H9 (cell line): ENCODE data around the gene FOXC2. TPM values are rescaled to one million over a fixed set of nuclear protein-coding genes. Genes with fewer than 3 reads are reported as not detected.

Experiments used
- DNase-seq: peaks from one replicate; pipeline ENCODE4 v3.0.0-alpha.2; 2017
- H2AFZ ChIP-seq: one replicate; pipeline ENCODE4 v1.6.1; 2013; ENCODE audit warnings: mild to moderate bottlenecking, low read length, control low read depth, moderate library complexity
- H2AK5ac ChIP-seq: 2 replicates; pipeline ENCODE4 v1.6.1; 2013; ENCODE audit warnings: low read length, control low read depth, mixed read lengths; ENCODE audit not compliant: insufficient read length
- H2BK120ac ChIP-seq: one replicate; pipeline ENCODE4 v1.6.1; 2013; ENCODE audit warnings: low read depth, mild to moderate bottlenecking, low read length, control low read depth, inconsistent platforms; ENCODE audit not compliant: poor library complexity, severe bottlenecking
- H2BK12ac ChIP-seq: 2 replicates; pipeline ENCODE4 v1.6.1; 2013; ENCODE audit warnings: low read length, control low read depth, mixed read lengths, low read depth; ENCODE audit not compliant: insufficient read length
- H2BK15ac ChIP-seq: 2 replicates; pipeline ENCODE4 v1.6.1; 2013; ENCODE audit warnings: low read depth, low read length, control low read depth
- H2BK20ac ChIP-seq: one replicate; pipeline ENCODE4 v1.6.1; 2013; ENCODE audit warnings: low read depth, mild to moderate bottlenecking, low read length, control low read depth, inconsistent platforms; ENCODE audit not compliant: poor library complexity, severe bottlenecking
- H2BK5ac ChIP-seq: 2 replicates; pipeline ENCODE4 v1.6.1; 2013; ENCODE audit warnings: low read length, control low read depth, mixed read lengths; ENCODE audit not compliant: insufficient read length
- H3K14ac ChIP-seq: 2 replicates; pipeline ENCODE4 v1.6.1; 2013; ENCODE audit warnings: low read length, control low read depth; ENCODE audit not compliant: insufficient read depth
- H3K18ac ChIP-seq: 2 replicates; pipeline ENCODE4 v1.6.1; 2013; ENCODE audit warnings: low read depth, mild to moderate bottlenecking, mixed read lengths, low read length, control low read depth; ENCODE audit not compliant: insufficient read length
- H3K23ac ChIP-seq: 2 replicates; pipeline ENCODE4 v1.6.1; 2013; ENCODE audit warnings: low read length, control low read depth, mixed read lengths, low read depth; ENCODE audit not compliant: insufficient read length
- H3K23me2 ChIP-seq: 2 replicates; pipeline ENCODE4 v1.6.1; 2013; ENCODE audit warnings: low read depth, mild to moderate bottlenecking, mixed read lengths, low read length, control low read depth; ENCODE audit not compliant: insufficient read length, poor library complexity, severe bottlenecking
- H3K27ac ChIP-seq: 2 replicates; pipeline ENCODE4 v1.5.1; 2013; ENCODE audit warnings: low read length, control low read depth, mixed read lengths, low read depth; ENCODE audit not compliant: insufficient read length
- H3K27me3 ChIP-seq: 2 replicates; pipeline ENCODE4 v1.6.1; 2013; ENCODE audit warnings: low read length, control low read depth, inconsistent platforms; ENCODE audit not compliant: insufficient read depth
- H3K4ac ChIP-seq: 2 replicates; pipeline ENCODE4 v1.6.1; 2013; ENCODE audit warnings: low read depth, mild to moderate bottlenecking, control low read depth, inconsistent platforms, low read length, moderate library complexity
- H3K4me1 ChIP-seq: 2 replicates; pipeline ENCODE4 v1.6.1; 2013; ENCODE audit warnings: low read length, control low read depth, inconsistent platforms; ENCODE audit not compliant: insufficient read depth
- H3K4me2 ChIP-seq: 2 replicates; pipeline ENCODE4 v1.6.1; 2013; ENCODE audit warnings: low read length, control low read depth, mixed read lengths; ENCODE audit not compliant: insufficient read length, insufficient read depth
- H3K56ac ChIP-seq: 2 replicates; pipeline ENCODE4 v1.6.1; 2013; ENCODE audit warnings: low read depth, mild to moderate bottlenecking, mixed read lengths, low read length, control low read depth; ENCODE audit not compliant: insufficient read length
- H3K79me1 ChIP-seq: 2 replicates; pipeline ENCODE4 v1.6.1; 2013; ENCODE audit warnings: low read depth, mild to moderate bottlenecking, moderate library complexity, low read length, control low read depth, inconsistent platforms; ENCODE audit not compliant: insufficient read depth, poor library complexity, severe bottlenecking
- H3K79me2 ChIP-seq: 2 replicates; pipeline ENCODE4 v1.6.1; 2013; ENCODE audit warnings: low read length, control low read depth, inconsistent platforms; ENCODE audit not compliant: insufficient read depth
- H3K9ac ChIP-seq: 2 replicates; pipeline ENCODE4 v1.6.1; 2013; ENCODE audit warnings: low read length, control low read depth, mixed read lengths; ENCODE audit not compliant: insufficient read length; ENCODE audit errors: extremely low read depth
- H3K9me3 ChIP-seq: one replicate; pipeline ENCODE4 v1.6.1; 2013; ENCODE audit warnings: low read depth, low read length, inconsistent platforms; ENCODE audit not compliant: control insufficient read depth
- H3T11ph ChIP-seq: one replicate; pipeline ENCODE4 v1.6.1; 2013; ENCODE audit warnings: mild to moderate bottlenecking, low read length, control low read depth, inconsistent platforms
- H4K20me1 ChIP-seq: one replicate; pipeline ENCODE4 v1.6.1; 2013; ENCODE audit not compliant: control insufficient read depth, insufficient read length, insufficient read depth
- H4K5ac ChIP-seq: 2 replicates; pipeline ENCODE4 v1.6.1; 2013; ENCODE audit warnings: low read depth, mild to moderate bottlenecking, mixed read lengths, low read length, control low read depth; ENCODE audit not compliant: insufficient read length
- H4K8ac ChIP-seq: replicated peaks from 2 replicates; pipeline ENCODE4 v1.6.1; 2013; ENCODE audit warnings: low read length, control low read depth, mixed read lengths, low read depth; ENCODE audit not compliant: insufficient read length
- H4K91ac ChIP-seq: 2 replicates; pipeline ENCODE4 v1.6.1; 2013; ENCODE audit warnings: low read depth, mild to moderate bottlenecking, moderate library complexity, mixed read lengths, low read length, control low read depth; ENCODE audit not compliant: insufficient read length
- H3K27ac Mint-ChIP-seq, 3 experiments: 2 replicates in 2 of 3; 3 replicates in 1 of 3; pipeline ENCODE4 v1.8.0; 2020 to 2021; ENCODE audit warnings: mixed read lengths in 3 of 3, mild to moderate bottlenecking in 1 of 3, moderate library complexity in 1 of 3
- H3K27me3 Mint-ChIP-seq: 2 replicates; pipeline ENCODE4 v1.8.0; 2021; ENCODE audit warnings: low read depth, mild to moderate bottlenecking, moderate library complexity, mixed read lengths
- H3K36me3 Mint-ChIP-seq, 3 experiments: 2 replicates in 2 of 3; 3 replicates in 1 of 3; pipeline ENCODE4 v1.8.0; 2020 to 2021; ENCODE audit warnings: low read depth in 3 of 3, mixed read lengths in 3 of 3; ENCODE audit not compliant: insufficient read depth in 1 of 3
- H3K4me1 Mint-ChIP-seq, 2 experiments: 2 replicates each; pipeline ENCODE4 v1.8.0; 2020; ENCODE audit warnings: mixed read lengths in 2 of 2
- H3K4me3 Mint-ChIP-seq, 2 experiments: 2 replicates in 1 of 2; 3 replicates in 1 of 2; pipeline ENCODE4 v1.8.0; 2020 to 2021; ENCODE audit warnings: mild to moderate bottlenecking in 2 of 2, mixed read lengths in 2 of 2, moderate library complexity in 1 of 2
- H3K9me3 Mint-ChIP-seq, 2 experiments: 2 replicates in 1 of 2; 3 replicates in 1 of 2; pipeline ENCODE4 v1.8.0; 2020; ENCODE audit warnings: mild to moderate bottlenecking in 2 of 2, mixed read lengths in 2 of 2, moderate library complexity in 1 of 2
- CTCF ChIP-seq: fragments of 200-600 bp; sonication (generic); conservative IDR thresholded peaks from 3 replicates; pipeline ENCODE4 v1.8.0; 2021; ENCODE audit warnings: antibody characterized with exemption, mild to moderate bottlenecking
- WGBS: extraction: QIAGEN DNeasy Blood & Tissue Kit; methylation state at CpG from one replicate; pipeline ENCODE4 v1.1.7; 2013; ENCODE audit warnings: missing lambda C conversion rate, low lambda C conversion rate, mixed read lengths; ENCODE audit not compliant: insufficient read length; ENCODE audit errors: extremely low coverage; 5-methylcytosine and 5-hydroxymethylcytosine counted together
- total RNA-seq: library from RNA; stranded (reverse); gene quantifications from 2 replicates; pipeline ENCODE4 v1.2.1, GENCODE V29; 2021

The FOXC2 gene
- total RNA-seq, 1 experiment from 2014 or later = not detected

- no peaks in the 10 kb centered on the region; a peak in 2 of 7 replicates for H3K36me3 Mint-ChIP-seq
- H3K4me1 ChIP-seq = no peaks in the 10 kb centered on the region
- no peak overlapping the region for H4K91ac ChIP-seq
- H3K27ac Mint-ChIP-seq = no peak overlapping the region
- no peak overlapping the region for H2BK12ac ChIP-seq
- no peak overlapping the region for H3K56ac ChIP-seq
- no peak overlapping the region for H3K9ac ChIP-seq
- no peaks in the 10 kb centered on the region for H3K23me2 ChIP-seq
- no peaks in the 10 kb centered on the region for H3K79me1 ChIP-seq
- no peaks in the 10 kb centered on the region for H3K79me2 ChIP-seq
- no peak for DNase-seq
- H3K27me3 Mint-ChIP-seq = peaks cover 9% of the 10 kb centered on the region
- H3K4me3 Mint-ChIP-seq = no peak overlapping the region
- no peak overlapping the region for H2BK20ac ChIP-seq
- H3K18ac ChIP-seq = no peak overlapping the region
- H2BK120ac ChIP-seq = no peak overlapping the region
- no peak overlapping the region for H2BK5ac ChIP-seq
- H4K20me1 ChIP-seq = no peaks in the 10 kb centered on the region
- no peak overlapping the region for H2AK5ac ChIP-seq
- no peak overlapping the region for H4K8ac ChIP-seq
- no peak overlapping the region for H3K27ac ChIP-seq
- H3K27me3 ChIP-seq = no peaks in the 10 kb centered on the region
- no peak overlapping the region for H3T11ph ChIP-seq
- WGBS = no CpG with 5 or more reads among the region's 6 CpGs
- H3K4ac ChIP-seq = no peak overlapping the region
- no peak overlapping the region for H3K4me2 ChIP-seq
- TF ChIP-seq CTCF = no peak
- no peak overlapping the region for H2BK15ac ChIP-seq
- no peaks in the 10 kb centered on the region for H3K9me3 ChIP-seq
- H2AFZ ChIP-seq = no peak overlapping the region
- H3K9me3 Mint-ChIP-seq = no peaks in the 10 kb centered on the region
- H3K4me1 Mint-ChIP-seq = 0 out of 4 replicates have a peak, but pooled peaks cover 0 to 3% of the 10 kb centered on the region in 2 experiments
- no peak overlapping the region for H4K5ac ChIP-seq
- H3K23ac ChIP-seq = no peak overlapping the region
- H3K14ac ChIP-seq = no peak overlapping the region
These were observed 25.7 kb upstream of the FOXC2 start for GRCh38 chr16:86540894-86541293.
